Measurements from ENCODE around the gene CCK.

CCK gene

GRCh38 chr3:42271786-42272185, 5.8 kb upstream of the CCK start:
- in situ Hi-C loops (cut with MboI; ENCODE audit: low pct_unique_long_range_greater_than_20kb, low sequenced_read_pairs), result loop anchor here (25.0 kb wide), 1 partner anchor 466 kb away; no protein-coding TSS in a partner anchor
- DNase-seq, result no peak

GRCh38 chr3:42270561-42270960, 4.6 kb upstream of the CCK start:
- DNase-seq, result no peak
- in situ Hi-C loops (cut with MboI; ENCODE audit: low pct_unique_long_range_greater_than_20kb, low sequenced_read_pairs), result loop anchor here (25.0 kb wide), 1 partner anchor 467 kb away; no protein-coding TSS in a partner anchor

DNA sequence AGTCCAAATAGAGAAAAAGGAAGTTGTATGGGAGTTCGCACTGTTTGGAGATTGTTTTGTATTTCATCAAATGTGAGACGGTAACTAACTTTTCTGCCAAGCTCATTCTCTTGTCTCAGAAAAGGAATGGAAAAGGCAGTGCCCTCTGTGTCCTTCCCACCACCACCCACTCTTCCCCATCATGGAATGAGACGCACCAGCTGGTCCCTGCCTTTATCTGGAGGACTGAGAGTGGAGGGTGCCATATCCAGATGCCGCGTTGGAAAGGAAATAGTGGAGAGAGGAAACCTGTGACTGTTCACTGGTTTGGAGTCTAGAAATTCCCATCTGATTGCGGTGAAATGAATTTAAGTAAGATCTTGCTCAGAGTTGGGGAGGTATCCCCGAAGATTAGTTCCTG, 3.7 kb upstream of the CCK start:
- in situ Hi-C loops (cut with MboI; ENCODE audit: low pct_unique_long_range_greater_than_20kb, low sequenced_read_pairs), result loop anchor here (25.0 kb wide), 1 partner anchor 468 kb away; no protein-coding TSS in a partner anchor
- no peak for DNase-seq

GRCh38 chr3:42267878-42268277, 1.9 kb upstream of the CCK start:
- no peak for DNase-seq
- in situ Hi-C loops (cut with MboI; ENCODE audit: low pct_unique_long_range_greater_than_20kb, low sequenced_read_pairs), result loop anchor here (25.0 kb wide), 1 partner anchor 469 kb away; no protein-coding TSS in a partner anchor

GRCh38 chr3:42265059-42265991, 660 bp downstream of the CCK start:
- in situ Hi-C loops (cut with MboI; ENCODE audit: low pct_unique_long_range_greater_than_20kb, low sequenced_read_pairs), result loop anchor here (25.0 kb wide), 1 partner anchor 472 kb away; no protein-coding TSS in a partner anchor

GRCh38 chr3:42264399-42265058, 1.5 kb downstream of the CCK start:
- in situ Hi-C loops (cut with MboI; ENCODE audit: low pct_unique_long_range_greater_than_20kb, low sequenced_read_pairs), result loop anchor here (25.0 kb wide), 1 partner anchor 473 kb away; no protein-coding TSS in a partner anchor
- no peak for DNase-seq

More at GRCh38 chr3:42265059-42265991, 660 bp downstream of the CCK start:
- no peak for DNase-seq

DNA sequence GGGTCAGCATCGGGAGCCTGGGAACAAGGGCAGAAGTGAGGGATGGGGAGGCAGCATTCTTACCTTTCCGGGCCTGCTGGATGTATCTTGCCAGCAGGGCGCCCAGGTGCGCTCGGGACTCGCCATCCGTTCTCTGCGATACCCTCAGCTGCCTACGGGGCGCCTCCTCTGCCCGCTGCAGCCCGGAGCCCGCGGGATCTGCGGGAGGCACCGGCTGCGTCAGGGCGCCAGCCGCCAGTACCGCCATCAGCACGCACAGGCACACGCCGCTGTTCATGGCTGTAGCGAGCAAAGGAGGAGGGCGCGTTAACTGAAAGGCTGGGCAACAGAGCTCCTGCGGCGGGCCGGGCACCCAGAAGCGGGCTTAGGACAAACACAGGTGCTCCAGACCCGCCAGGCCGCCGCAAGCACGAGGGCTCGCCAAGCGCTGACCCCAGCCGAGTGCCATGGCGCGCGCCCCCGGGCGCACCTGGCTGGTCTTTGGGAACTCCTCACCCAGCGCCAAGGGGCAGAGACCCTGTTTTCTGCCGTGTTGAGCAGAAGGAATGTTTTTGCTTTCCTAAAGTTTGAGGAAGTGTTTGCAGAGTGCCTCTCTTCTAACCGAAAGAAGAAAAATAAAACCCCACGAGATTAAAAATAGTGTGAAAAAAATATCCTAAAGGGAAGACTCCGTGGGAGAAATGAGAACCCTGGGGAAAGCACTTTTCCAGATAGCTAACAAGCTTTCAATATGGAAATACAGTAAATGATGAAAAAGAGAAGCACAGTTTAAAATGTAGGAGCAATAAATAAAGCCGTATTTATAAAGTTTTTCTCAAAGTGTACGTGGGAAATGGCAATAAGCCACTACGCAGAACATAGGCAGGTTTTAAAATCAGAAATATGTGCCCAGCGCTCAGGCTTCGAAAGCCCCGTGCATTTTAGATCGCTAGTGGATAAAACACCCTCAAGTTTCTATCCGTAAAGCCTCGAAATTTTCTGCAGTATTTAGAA, 2.3 kb downstream of the CCK start:
- in situ Hi-C loops (cut with MboI; ENCODE audit: low pct_unique_long_range_greater_than_20kb, low sequenced_read_pairs), result loop anchor here (25.0 kb wide), 1 partner anchor 474 kb away; no protein-coding TSS in a partner anchor
- DNase-seq, result no peak

GRCh38 chr3:42262525-42262924, 3.5 kb downstream of the CCK start:
- DNase-seq, result no peak
- in situ Hi-C loops (cut with MboI; ENCODE audit: low pct_unique_long_range_greater_than_20kb, low sequenced_read_pairs), result loop anchor here (25.0 kb wide), 1 partner anchor 475 kb away; no protein-coding TSS in a partner anchor

DNA sequence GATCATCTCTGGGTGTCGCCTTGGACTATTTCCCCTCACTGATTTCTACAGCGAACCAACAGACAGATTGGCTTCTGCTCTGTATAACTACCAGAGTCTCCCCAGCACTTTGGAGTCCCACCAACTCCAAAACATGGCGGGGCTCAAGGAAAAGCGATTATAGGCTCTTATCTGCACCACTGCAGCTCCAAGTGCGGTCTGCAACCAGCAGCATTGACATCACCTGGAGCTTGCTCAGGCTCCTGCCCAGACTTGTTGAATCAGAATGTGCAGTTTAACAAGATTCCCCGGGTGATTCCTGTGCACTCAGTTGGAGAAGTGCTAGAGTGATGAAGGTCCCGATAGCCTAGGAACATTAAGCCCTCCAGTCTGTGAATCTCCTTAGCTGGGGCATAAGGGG, 9.0 kb downstream of the CCK start:
- in situ Hi-C loops (cut with MboI; ENCODE audit: low pct_unique_long_range_greater_than_20kb, low sequenced_read_pairs), result loop anchor here (25.0 kb wide), 1 partner anchor 480 kb away; no protein-coding TSS in a partner anchor

DNA sequence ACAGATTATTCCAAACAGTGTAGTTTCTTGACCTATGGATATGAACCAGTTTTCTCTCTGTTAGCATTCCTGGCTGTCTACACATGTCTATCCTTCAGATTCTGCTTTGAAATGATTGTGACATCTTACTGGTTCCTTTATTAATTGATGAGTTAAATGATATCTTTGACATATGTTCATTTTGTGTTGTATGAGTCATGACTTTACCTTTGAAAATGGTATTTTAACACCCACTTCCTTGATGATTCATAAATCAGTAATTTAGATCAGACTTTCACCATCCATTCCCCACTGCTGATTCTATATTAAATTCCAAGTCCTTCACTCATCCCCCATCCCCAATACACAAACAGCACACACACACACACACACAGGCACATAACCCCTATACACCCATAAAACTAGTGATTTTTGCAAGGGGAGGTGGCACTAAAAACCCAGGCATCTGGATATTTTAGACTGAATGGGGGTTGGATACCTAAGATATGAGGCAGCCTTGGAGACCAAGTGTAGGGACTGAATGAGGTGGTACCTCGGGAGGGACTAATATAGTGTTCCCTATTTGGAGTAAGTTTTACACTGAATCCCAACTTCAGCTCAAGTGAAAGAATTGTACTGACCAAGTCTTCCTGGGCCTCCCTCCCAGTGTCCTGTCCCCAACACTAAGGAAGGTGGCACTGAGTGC, 9.7 kb downstream of the CCK start:
- DNase-seq, result no peak
- in situ Hi-C loops (cut with MboI; ENCODE audit: low pct_unique_long_range_greater_than_20kb, low sequenced_read_pairs), result loop anchor here (25.0 kb wide), 1 partner anchor 481 kb away; no protein-coding TSS in a partner anchor

More for the DNA sequence above, 9.0 kb downstream of the CCK start:
- DNase-seq, result no peak

DNA sequence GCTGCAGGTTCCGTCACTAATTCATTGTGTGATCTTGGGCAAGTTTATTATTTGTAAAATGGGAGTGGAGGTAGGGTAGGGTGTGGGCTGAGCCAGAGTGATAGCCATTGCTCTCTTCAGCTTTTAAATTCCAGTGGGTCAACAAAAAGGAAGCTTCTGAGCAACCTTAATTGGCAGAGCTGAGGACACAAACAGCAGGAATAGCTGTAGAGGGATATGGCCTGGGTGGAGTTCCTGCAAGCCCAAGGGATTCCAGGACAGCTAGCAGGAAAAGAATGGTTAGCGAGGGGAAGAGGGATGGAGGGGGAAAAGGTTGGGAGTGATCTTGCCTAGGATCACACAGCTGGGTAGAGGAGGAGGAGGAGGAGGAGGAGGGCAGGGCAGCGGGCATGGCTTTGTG, 11.4 kb downstream of the CCK start:
- DNase-seq, result no peak
- in situ Hi-C loops (cut with MboI; ENCODE audit: low pct_unique_long_range_greater_than_20kb, low sequenced_read_pairs), result loop anchor here (25.0 kb wide), 1 partner anchor 483 kb away; no protein-coding TSS in a partner anchor

DNA sequence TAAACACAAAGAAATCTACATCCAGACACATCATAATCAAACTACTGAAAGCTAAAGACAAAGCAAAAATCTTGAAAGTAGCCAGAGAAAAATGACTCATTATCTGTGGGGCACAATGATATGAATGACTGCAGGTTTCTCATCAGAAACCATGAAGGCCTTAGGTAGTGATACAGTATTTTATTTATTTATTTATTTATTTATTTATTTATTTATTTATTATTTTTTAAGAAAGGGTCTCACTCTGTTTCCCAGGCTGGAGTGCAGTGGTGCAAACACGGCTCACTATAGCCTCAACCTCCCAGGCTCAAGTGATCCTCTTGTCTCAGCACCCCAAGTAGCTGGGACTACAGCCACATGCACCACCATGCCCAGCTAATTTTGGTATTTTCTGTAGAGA, 15.2 kb downstream of the CCK start:
- in situ Hi-C loops (cut with MboI; ENCODE audit: low pct_unique_long_range_greater_than_20kb, low sequenced_read_pairs), result loop anchor here (25.0 kb wide), 1 partner anchor 487 kb away; no protein-coding TSS in a partner anchor
- no peak for DNase-seq

- DNase-seq, result peak; percentile 72
These were observed 18.4 kb downstream of the CCK start for GRCh38 chr3:42247576-42248027.

DNA sequence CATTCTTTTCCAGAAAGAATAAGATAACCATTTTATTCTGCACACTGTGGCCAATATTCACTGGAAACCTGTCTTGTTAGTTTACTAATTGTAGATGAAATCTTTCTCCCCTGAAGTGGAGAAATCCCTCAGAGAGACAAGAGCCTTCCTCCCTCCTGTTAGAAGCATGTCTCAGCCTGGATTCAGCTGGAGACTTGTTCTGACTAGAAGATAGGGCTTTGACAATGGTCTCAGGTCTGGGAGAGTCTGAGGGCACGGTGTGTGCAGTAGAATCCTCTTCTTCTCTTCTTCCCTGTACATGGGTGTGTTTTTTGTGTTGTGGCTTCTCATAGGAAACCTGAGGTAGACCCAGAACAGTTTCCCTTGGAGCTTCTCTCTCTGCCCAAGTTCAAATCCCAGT, 19.9 kb downstream of the CCK start:
- no peak for DNase-seq
- in situ Hi-C loops (cut with MboI; ENCODE audit: low pct_unique_long_range_greater_than_20kb, low sequenced_read_pairs), result loop anchor here (25.0 kb wide), 1 partner anchor 191 kb away; no protein-coding TSS in a partner anchor

More at GRCh38 chr3:42247576-42248027, 18.4 kb downstream of the CCK start:
- in situ Hi-C loops (cut with MboI; ENCODE audit: low pct_unique_long_range_greater_than_20kb, low sequenced_read_pairs), result loop anchor here (25.0 kb wide), 1 partner anchor 190 kb away; no protein-coding TSS in a partner anchor

DNA sequence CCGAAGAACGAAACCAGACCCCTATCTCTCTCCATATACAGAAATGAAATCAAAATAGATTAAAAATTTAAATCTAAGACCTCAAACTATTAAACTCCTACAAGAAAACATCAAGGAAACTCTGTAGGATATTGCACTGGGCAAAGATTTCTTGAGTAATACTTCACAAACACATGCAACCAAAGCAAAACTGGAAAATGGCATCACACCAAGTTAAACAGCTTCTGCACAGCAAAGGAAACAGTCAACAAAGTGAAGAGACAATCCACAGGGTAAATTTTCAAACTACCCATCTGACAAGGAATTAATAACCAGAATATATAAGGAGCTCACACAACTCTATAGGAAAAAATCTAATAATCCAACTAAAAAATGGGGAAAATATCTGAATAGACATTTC, 29.4 kb downstream of the CCK start:
- in situ Hi-C loops (cut with MboI; ENCODE audit: low pct_unique_long_range_greater_than_20kb, low sequenced_read_pairs), result loop anchor here (25.0 kb wide), 1 partner anchor 201 kb away; no protein-coding TSS in a partner anchor
- DNase-seq, result no peak

DNA sequence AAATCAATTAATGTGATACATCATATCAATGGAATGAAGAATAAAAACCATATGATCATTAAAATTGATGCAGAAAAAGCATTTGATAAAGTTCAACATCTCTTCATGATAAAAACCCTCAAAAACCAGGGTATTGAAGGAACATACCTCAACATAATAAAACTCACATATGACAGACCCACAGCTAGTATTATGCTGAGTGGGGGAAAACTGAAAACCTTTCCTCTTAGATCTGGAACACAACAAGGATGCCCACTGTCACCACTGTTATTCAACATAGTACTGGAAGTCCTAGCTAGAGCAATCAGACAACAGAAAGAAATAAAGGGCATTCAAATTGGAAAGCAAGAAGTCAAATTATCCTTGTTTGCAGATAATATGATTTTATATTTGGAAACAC, 30.5 kb downstream of the CCK start:
- no peak for DNase-seq
- in situ Hi-C loops (cut with MboI; ENCODE audit: low pct_unique_long_range_greater_than_20kb, low sequenced_read_pairs), result loop anchor here (25.0 kb wide), 1 partner anchor 202 kb away; no protein-coding TSS in a partner anchor

GRCh38 chr3:42230860-42231259, 35.1 kb downstream of the CCK start:
- in situ Hi-C loops (cut with MboI; ENCODE audit: low pct_unique_long_range_greater_than_20kb, low sequenced_read_pairs), result loop anchor here (25.0 kb wide), 1 partner anchor 206 kb away; no protein-coding TSS in a partner anchor
- no peak for DNase-seq
